Stimulated activated CD8-positive, alpha-beta memory T cell treated with anti-CD3 and anti-CD28 coated beads, Interleukin-15, amount 100 ng/mL, for 1 hour (primary cell): Measurements from ENCODE around the gene CSNK2B.

ENCODE experiments used
- DNase-seq: peaks from one replicate; pipeline ENCODE4 v3.0.0-alpha.2; 2020; ENCODE audit warnings: low read depth

Gene CSNK2B

DNA sequence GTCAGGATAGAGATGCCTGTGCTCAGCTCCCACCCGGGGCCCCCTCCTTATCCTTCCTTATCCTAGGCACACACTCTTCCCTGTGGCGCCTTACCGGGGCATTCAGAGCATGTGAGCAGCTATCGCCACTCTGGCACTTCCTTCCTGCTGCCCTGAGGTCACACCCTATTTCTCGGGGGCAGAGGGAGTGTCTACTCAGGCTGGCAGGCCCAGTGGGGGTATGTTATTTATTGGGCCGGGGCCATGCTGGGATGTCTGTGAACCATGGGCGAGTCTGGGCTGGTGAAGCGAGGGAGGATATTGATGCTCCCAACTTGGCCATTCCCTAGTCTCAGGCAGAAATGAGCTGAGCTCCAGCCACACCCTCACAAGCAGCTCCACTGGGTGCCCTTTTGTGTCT lies 45.4 kb downstream of the CSNK2B start:
- no peak for DNase-seq

DNA sequence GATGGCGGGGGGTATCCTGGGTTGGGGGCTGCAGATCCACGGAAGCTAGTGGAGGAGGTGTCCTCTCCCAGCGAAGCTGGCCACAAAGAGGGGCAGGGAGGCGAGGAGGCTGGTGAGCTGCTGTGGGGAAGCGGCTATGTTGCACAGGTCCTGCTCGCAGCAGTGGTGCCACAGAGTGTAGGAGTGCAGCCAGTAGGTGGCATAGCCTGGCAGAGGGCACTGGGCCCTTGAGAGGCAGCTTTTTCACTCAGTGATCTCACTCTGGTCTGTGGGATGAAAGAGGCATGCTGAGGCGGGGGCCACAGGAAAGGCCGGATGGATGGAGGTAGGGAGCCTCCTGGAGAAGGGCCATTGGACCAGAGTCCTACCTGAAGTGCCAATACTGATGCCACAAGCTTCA lies 46.4 kb downstream of the CSNK2B start:
- DNase-seq, result no peak

DNA sequence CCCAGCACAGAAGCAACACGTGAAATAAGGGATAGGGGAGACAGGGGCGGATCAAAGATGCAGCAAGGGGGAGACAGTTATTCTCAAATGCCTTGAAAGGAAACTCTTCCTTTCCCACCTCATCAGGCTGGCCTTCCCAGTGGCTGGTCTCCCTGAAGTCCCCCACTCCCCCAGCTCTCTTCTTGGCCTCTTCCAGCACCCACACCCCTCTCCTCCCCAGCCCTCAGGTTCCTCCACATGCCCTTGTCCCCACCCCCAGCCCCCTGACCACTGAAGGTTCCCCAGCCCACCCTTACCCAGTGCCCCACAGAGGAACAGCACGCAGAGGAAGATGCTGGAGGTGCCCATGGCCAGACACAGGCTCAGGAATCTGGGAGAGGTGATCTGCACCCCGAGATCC lies 47.6 kb downstream of the CSNK2B start:
- DNase-seq, result no peak

DNA sequence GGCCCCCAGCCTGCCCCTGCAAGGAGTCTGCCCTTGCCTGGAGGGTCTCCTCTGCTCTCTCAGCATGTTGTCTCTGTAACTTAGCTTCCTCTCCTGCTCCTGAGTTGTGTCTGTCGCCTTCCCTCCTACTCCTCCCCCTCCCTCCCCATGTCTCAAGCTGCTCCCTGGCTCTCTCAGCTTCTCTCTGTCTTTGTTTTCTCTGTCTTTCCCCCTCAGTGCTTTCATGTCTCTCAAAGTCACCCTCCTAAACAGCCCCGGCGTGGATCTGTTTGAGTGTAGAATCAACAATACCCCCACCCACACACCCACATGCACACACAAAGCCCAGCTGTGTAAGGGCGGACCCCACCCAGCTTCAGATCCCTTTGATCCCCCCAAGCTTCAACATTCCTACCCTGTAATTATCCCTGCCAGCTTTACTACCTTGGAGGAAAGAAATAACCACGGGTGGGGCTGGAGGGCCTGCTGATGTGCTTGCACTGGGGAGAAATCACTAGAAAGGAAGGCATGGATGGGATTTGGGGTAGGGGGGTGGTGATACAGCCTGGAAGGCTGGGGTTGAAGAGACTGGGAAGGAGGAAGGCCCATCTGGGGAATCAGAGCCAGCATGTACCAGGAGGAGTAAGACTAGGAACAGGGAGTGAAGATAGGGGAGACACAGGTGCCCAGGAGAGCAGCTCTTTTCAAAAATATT lies 48.3 kb downstream of the CSNK2B start:
- no peak for DNase-seq

DNA sequence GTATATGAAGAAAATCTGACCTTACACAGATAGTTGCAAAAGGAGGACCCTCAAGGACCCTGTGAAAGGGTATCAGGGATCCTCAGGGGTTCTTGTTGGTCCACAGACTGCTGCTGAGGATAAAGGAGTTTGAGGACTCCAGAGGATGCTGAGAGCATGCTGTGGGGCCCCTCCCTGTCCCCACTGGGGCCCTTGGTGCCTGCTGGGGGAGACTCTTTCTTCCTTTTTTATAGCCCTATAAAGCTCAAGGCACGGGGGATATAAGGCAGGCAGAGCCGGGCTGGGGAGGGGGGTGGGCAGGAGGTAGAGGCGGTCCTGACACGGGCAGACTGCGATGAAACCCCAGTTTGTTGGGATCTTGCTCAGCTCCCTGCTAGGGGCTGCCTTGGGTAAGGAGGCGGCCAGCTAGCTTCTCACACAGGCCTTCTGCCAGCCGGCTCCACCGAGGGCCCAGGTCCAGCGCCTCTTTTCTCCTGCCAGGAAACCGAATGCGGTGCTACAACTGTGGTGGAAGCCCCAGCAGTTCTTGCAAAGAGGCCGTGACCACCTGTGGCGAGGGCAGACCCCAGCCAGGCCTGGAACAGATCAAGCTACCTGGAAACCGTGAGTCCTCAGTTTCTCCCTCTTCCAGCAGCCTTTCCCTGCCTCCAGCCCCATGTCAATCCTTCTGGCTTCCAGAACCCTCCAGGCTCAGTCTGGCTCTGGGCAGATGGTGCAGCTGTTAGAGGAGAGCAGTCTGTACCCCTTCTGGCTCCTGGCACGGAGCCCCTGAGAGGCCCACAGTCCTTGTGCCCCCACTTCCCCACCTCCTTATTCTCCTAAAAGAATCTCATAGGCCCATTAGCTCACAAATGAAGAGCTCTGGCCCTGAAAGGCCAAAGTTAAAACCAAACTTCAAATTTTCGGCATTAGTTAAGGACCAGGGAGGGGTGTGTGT lies 49.4 kb downstream of the CSNK2B start, which contains the start of gene LY6G6D:
TSS of gene LY6G6D (plus strand) at position 327 of the 937 bp plus-strand sequence. CDS start at position 335, 8 bp downstream.
- no peak for DNase-seq

DNA sequence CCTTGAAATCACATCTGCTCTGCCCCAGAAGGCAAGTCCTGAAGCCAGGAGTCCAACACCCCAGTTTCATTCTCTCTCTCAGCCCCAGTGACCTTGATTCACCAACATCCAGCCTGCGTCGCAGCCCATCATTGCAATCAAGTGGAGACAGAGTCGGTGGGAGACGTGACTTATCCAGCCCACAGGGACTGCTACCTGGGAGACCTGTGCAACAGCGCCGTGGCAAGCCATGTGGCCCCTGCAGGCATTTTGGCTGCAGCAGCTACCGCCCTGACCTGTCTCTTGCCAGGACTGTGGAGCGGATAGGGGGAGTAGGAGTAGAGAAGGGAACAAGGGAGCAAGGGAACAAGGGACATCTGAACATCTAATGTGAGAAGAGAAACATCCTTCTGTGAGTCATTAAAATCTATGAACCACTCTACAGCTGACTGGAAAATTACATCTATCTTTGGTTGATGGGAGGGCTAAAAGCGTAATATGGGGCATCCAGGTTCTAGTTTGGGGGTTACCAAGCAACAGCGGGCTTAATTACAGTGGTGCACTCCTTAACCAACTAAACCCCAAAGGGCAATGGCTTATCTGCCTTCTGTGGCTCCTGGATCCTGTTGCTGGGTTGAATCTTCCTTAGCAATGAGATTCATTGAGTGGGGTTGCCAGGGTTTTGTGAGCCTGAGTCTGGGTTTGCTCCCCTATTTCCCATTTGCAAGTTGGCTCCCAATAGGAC lies 51.8 kb downstream of the CSNK2B start:
- no peak for DNase-seq

DNA sequence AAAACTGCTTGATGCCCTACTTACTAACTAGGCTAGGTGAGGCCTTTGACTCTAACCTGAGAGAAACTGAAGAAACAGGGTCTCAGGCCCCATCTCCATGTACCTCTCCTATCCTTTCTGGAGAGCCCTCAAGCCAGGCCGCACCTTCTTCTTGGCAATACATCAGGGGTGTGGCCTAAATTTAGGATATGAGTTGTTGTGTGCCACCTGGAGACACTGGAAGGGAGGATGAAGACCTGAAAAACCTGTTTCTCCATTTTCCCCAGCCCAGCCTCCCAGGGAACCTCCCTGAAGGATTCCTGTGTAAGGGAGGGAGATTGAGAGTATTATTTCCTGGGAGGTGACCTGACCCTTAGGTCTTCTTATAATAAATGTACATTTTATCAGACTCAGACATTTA lies 52.4 kb downstream of the CSNK2B start:
- DNase-seq, result no peak

DNA sequence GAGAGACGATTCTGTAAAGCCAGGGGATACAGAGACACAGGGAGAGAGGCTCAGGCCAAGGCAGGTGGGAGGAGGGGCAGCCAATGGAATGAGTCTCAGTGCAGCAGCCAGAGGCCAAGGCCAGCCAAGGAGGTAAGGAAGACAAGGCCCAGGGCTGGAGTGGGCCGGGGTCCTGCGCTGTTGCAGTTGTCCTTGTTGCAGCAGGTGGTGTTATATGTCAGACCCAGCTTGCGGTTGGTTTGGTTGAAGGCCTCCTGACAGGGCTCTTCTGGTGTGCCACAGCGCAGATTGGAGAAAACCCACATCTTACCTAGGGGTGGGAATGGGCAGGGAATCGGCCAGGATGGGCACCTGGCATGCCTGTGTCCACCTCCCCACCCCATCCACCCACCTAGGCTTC lies 53.1 kb downstream of the CSNK2B start:
- DNase-seq, result no peak
